Activated T-cell treated with anti-CD3 and anti-CD28 coated beads, Interleukin-2, amount 50 U/mL, for 4 hours (primary cell): Measurements from ENCODE around the gene FBLN5. TPM values are rescaled to one million over a fixed set of nuclear protein-coding genes. Genes with fewer than 3 reads are reported as not detected.

Experiments used
- ATAC-seq, 2 donors: fragments of 200-7000 bp; cut with Tn5 transposase; one replicate each; pipeline ENCODE4 v1.10.0; 2021
- DNase-seq: peaks from one replicate; pipeline ENCODE4 v3.0.0-alpha.2; 2020
- H3K27me3 Mint-ChIP-seq: one replicate; pipeline ENCODE4 v1.8.0; 2021; ENCODE audit warnings: low read depth, mixed read lengths
- H3K36me3 Mint-ChIP-seq: one replicate; pipeline ENCODE4 v1.8.0; 2022; ENCODE audit warnings: mixed read lengths; ENCODE audit not compliant: insufficient read depth
- H3K4me1 Mint-ChIP-seq: one replicate; pipeline ENCODE4 v1.8.0; 2021; ENCODE audit warnings: low read depth, mixed read lengths
- H3K4me3 Mint-ChIP-seq: one replicate; pipeline ENCODE4 v1.8.0; 2021; ENCODE audit warnings: mild to moderate bottlenecking, moderate library complexity, mixed read lengths
- H3K9me3 Mint-ChIP-seq: one replicate; pipeline ENCODE4 v1.8.0; 2021; ENCODE audit warnings: mixed read lengths
- total RNA-seq, 3 donors: library from RNA; stranded (reverse); gene quantifications; one replicate each; pipeline ENCODE4 v1.2.1, GENCODE V29; 2021

FBLN5 gene
- total RNA-seq, 3 donors from 2014 or later = 0.37 to 0.83 (median 0.60) TPM

DNA sequence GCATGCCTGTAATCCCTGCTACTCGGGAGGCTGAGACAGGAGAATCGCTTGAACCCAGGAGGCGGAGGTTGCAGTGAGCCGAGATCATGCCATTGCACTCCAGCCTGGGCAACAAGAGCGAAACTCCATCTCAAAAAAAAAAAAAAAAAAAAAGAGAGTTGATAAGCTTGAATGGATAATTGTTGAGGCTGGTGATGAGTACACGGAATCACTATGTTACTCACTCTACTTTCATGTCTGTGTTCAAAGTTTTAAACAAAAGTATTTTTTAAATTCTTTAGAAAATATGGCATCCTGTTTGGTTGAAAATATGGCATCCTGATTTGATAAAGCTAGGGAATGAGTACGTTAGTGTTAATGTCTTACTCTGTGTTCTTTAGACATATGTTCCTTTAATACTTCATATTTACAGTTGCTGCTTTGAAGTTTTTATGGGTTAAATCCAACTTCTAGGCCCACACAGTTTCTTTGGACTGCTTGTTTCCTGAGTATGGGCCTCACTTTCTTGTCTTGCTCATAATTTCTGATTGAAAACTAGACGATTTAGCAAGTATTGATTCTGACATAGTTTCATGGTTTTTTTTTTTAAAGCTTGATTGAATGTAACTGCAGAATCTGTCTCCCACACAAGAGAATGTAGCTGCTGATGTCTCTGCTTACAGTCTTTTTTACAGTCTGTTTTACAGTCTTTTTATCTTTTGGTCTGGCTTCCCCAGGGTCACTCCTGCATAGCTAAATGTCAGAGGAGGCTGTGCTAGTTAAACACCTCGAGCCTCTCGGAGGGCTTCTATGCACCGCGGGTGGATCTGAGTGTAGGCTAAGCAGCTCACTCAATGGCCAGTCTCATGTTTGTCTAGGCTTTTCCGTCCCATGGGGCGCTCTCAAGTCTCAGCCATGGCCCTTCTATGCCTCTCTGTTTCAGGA is 14.1 kb upstream of the FBLN5 start:
- no peak overlapping the region for H3K4me3 Mint-ChIP-seq
- DNase-seq (no peak), ATAC-seq (peak; percentile 77 to 84)
- H3K27me3 Mint-ChIP-seq = peaks cover 3% of the 10 kb centered on the region
- H3K36me3 Mint-ChIP-seq = no peaks in the 10 kb centered on the region
- H3K4me1 Mint-ChIP-seq = peaks cover 10% of the 10 kb centered on the region
- no peaks in the 10 kb centered on the region for H3K9me3 Mint-ChIP-seq

DNA sequence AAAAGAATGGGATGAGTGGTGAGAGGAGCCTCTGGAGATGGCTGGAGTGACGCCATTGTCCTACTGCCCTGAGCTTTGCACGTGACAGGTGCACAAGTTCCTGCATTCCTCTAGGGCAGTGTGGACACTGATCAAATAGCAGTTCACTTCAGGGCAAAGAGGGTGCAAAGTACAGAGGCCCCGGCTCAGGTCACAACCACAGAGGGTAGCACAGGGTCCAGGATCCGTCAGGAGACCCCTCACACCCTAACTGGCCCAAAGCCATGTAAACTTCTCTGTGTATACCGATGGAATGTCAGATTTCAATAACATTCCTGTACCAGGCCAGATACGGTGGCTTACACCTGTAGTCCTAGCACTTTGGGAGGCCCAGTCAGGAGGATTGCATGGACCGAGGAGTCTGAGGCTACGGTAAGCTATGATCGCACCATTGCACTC is 10.4 kb upstream of the FBLN5 start:
- DNase-seq (no peak), ATAC-seq (no peak)
- Mint-ChIP-seq H3K4me1 (peaks cover 8% of the 10 kb centered on the region), H3K36me3 (no peaks in the 10 kb centered on the region), H3K9me3 (no peaks in the 10 kb centered on the region), H3K4me3 (no peak overlapping the region), H3K27me3 (peaks cover 3% of the 10 kb centered on the region)

DNA sequence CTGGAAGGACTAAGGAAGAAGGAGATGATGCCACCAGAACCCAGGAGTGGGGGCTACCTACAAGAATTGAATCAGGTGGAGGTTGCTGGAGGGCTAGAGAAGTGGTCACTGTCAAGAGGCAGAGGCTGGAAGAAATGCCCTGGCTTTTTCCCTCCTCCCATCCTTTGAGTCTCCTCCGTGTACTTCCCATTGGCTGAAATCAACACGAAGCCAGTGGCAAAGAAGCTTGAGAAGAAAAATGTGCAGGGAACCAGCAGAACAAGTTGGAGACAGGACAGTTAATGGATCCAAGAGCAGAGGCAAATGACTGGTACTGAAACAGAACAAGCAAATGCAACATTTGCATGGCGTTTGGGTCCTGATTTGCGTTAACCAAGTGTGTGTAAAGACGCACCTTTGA is 9.1 kb upstream of the FBLN5 start:
- H3K27me3 Mint-ChIP-seq = peaks cover 3% of the 10 kb centered on the region
- ATAC-seq (no peak), DNase-seq (no peak)
- no peaks in the 10 kb centered on the region for H3K4me1 Mint-ChIP-seq
- H3K4me3 Mint-ChIP-seq = no peak overlapping the region
- H3K36me3 Mint-ChIP-seq = no peaks in the 10 kb centered on the region
- H3K9me3 Mint-ChIP-seq = no peaks in the 10 kb centered on the region

DNA sequence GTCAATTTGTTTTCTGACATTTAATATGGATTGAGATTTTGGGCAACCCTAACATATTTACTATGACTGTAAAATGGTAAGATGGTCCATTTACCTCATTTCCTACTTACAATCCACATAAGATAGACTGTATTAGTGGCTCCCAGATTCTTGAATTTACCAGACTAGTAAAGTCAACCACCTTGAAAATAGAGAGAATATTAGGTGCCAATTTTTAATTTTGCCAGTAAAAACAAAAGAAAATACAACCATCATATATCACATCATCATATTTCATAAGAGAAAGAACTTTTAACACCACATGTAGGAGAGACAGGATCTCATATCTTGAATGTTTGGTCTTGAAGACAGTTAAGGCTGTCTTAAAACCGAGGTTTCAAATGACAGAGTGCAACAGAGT is 7.7 kb upstream of the FBLN5 start:
- Mint-ChIP-seq H3K36me3 (no peaks in the 10 kb centered on the region), H3K4me3 (no peak overlapping the region), H3K27me3 (peaks cover 6% of the 10 kb centered on the region)

DNA sequence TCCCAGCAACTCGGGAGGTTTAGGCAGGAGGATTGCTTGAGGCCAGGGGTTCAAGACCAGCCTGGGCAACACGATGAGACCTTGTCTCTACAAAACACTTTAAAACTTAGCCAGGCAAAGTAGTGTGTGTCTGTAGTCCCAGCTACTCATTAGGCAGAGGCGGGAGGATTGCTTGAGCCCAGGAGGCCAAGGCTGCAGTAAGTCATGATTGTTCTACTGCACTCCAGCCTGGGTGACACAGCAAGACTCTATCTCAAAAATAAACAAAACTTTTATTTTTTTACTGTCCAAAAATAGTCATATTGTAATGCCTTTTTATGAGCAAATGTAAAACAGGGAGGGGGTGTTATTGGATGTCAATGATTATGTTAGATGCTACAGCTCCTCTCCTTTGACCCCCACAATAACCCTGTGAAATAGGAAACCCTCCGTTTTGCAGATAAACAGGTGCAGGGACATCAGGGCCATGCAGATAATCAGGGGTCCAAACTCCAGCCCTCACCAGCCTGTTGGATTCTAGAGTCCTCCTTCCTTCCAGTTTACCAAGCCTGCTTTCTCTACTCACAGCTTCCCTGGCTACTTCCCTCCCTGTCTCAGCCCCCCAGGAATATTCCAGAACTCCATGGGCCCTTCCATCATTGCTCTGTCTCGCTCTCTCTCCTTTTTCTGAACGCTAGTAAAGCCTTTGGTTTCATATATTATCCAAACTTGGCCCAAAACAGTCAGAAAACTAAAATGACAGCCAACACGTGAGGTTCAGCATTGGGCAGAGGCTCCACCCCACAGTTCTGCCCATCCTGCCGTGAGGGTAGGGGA is 5.9 kb upstream of the FBLN5 start:
- no peaks in the 10 kb centered on the region for H3K36me3 Mint-ChIP-seq
- no peak for DNase-seq
- no peak for ATAC-seq
- peaks cover 2% of the 10 kb centered on the region for H3K27me3 Mint-ChIP-seq
- H3K4me1 Mint-ChIP-seq = no peaks in the 10 kb centered on the region
- H3K4me3 Mint-ChIP-seq = no peak overlapping the region
- H3K9me3 Mint-ChIP-seq = no peaks in the 10 kb centered on the region

More for the DNA sequence above, 7.7 kb upstream of the FBLN5 start:
- ATAC-seq (no peak), DNase-seq (no peak)
- H3K4me1 Mint-ChIP-seq = no peaks in the 10 kb centered on the region
- no peaks in the 10 kb centered on the region for H3K9me3 Mint-ChIP-seq

DNA sequence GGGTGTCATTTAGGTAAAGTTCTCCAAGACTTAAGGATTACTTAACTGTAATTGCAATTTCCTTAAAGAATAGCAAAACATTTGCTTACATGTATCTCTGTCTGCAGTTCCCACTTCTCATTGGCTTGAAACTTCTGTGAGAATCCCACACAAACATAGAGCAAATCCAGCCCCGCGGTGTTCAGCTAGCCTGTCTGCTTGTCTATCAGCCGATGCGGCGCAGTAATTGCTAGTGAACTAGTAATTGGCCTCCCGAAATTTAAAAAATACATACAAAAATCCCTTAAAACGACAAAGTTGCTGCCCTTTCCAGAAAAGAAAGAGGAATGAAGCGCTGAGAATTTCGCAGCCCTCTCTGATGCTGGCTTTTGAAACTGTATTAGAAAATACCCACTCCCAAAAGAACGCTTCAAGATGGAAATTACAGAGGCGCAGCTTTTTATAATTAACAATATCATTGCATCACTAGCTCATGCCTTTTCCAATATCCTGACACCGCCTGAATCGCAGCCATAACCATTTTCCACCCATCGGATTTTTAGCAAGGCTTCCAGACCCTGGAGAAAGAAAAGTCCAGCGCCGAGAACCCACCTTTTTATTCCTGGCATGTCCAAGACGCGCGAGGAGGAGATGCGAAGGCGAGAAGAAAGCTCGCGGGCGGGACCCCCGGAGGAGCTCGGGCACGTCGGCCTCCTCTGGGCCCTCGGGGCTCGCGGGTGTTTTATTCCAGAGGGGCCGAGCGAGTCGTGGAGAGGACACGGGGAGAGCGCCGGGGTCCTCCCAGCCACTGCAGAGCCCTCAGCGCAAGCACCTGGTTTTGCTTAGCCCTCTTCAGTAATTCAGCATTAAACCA is 646 bp downstream of the FBLN5 start:
- ATAC-seq (peak; percentile 47 to 49), DNase-seq (no peak)
- no peaks in the 10 kb centered on the region for H3K36me3 Mint-ChIP-seq
- peaks cover 9% of the 10 kb centered on the region for H3K4me1 Mint-ChIP-seq
- H3K27me3 Mint-ChIP-seq = peaks cover 40% of the 10 kb centered on the region
- H3K9me3 Mint-ChIP-seq = no peaks in the 10 kb centered on the region
- peak overlapping the region; percentile 84 for H3K4me3 Mint-ChIP-seq

DNA sequence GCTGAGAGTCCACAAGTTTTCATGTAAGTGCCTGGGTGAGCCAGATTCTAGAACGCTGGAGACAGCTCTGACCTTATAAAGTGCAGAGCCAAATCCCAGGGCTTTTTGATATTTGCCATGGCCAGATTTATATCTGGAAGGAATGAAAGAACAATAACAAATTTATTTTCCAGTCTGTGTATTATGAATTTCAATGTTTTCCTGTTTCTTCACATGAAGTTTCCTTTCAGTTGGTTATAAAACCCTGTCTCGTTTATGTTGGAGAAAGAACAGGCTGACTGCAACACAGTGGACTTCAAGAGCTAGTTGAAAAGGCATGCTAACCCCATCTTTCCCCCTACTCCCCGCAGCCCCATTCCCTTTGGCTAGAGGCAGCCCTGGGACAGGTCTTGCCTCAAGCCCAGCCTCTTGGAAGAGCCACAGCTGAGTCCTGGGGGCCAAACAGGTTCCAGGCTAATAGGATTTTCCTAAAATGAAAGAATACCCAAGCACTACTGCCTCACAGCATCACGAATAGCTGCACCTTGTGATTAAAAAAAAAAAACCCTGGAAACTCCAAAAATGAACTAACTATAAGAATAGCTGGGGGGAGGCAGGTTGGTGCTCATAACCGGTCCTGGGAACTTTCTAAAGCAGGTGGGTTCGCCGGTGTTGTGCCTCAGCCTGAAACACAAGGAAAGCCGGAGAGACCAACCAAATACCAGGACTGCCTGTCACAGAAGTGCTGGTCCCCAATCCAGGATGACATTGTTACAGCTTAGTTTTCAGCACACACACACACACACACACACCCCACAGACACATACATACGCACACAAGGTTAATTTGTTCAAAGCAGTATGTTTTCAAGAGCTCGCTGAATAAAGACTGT is 1.5 kb downstream of the FBLN5 start:
- Mint-ChIP-seq H3K9me3 (no peaks in the 10 kb centered on the region), H3K27me3 (peaks cover 40% of the 10 kb centered on the region), H3K4me3 (no peak overlapping the region), H3K4me1 (peaks cover 9% of the 10 kb centered on the region), H3K36me3 (no peaks in the 10 kb centered on the region)
- ATAC-seq (no peak), DNase-seq (no peak)

DNA sequence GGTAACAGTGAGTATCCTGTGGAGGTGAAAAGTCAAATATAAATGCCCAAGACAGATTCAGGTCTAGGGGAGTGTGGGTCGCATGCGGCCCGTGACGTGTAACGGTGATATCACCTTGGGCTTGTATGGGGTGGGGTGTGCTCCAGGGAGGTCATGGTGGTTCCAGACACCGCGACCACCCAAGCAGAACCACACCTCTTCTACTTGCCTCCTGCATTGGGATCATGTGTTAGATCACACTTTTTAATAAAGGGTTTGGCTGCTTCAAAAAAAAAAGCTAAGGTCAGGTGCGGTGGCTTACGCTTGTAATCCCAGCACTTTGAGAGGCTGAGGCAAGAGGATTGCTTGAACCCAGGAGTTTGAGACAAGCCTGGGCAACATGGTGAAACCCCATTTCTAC is 4.5 kb downstream of the FBLN5 start:
- H3K36me3 Mint-ChIP-seq = no peaks in the 10 kb centered on the region
- no peaks in the 10 kb centered on the region for H3K9me3 Mint-ChIP-seq
- peaks cover 33% of the 10 kb centered on the region for H3K27me3 Mint-ChIP-seq
- peaks cover 9% of the 10 kb centered on the region for H3K4me1 Mint-ChIP-seq
- ATAC-seq (no peak), DNase-seq (no peak)
- H3K4me3 Mint-ChIP-seq = no peak overlapping the region

DNA sequence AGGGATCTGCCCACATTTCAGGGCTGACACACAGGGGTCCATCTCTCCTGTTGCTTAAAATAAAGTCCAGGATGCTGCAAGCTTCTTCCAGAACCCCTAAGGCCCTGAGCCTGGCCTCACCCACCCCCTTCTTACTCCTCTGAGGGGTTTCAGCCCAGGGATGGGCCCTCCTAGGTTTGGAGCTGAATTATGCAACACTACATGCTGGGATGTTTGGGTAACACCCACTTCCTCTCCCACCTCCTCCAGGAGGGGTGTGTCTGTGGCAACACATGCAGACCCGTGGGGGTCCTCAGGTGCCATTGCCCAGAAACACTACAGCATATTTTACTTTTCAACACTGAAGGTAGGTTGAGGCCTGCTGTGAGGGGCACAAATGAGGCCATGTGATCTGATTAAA is 5.4 kb downstream of the FBLN5 start:
- ATAC-seq = no peak
- Mint-ChIP-seq H3K27me3 (peaks cover 33% of the 10 kb centered on the region), H3K9me3 (no peaks in the 10 kb centered on the region), H3K4me3 (no peak overlapping the region), H3K36me3 (no peaks in the 10 kb centered on the region), H3K4me1 (peaks cover 9% of the 10 kb centered on the region)
- no peak for DNase-seq

DNA sequence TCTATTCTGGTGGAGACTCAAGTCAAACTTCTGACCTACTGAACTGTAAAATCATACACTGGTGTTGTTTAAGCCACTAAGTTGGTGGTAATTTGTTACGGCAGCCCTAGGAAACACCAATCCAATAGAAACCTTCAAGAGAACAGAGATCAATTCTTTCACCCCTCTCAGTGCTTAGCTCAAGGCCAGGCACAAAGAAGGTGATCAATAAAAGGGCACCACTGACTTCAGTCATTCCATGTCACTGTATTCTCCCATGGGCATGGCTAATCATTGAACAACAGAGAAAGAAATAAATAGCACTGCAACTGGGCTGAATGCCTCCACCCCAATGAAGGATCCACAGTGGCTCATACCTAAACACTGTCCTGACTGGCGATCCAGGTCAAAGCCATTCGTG is 7.3 kb downstream of the FBLN5 start:
- Mint-ChIP-seq H3K9me3 (no peaks in the 10 kb centered on the region), H3K4me1 (peaks cover 3% of the 10 kb centered on the region), H3K36me3 (no peaks in the 10 kb centered on the region), H3K27me3 (peaks cover 21% of the 10 kb centered on the region), H3K4me3 (no peak overlapping the region)
- no peak for DNase-seq
- no peak for ATAC-seq

DNA sequence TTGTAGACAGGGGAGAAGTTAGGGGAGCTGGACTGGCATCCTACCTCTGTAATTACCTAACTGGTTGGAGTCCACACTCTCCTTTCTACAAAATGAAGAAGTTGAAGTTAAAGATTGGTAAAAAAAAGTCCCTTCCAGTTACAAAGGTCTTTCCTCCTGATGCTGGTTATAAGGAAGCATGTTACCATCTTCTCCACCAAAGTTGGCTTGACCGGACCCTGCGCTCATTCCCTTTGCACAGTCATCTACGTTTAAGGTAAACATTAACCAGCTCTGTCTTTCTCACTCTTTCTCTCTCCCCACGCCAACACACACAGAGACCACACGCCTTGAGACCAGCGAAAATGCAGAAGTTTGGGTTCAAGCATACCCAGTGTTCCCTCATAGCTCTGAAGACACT is 11.9 kb downstream of the FBLN5 start:
- Mint-ChIP-seq H3K9me3 (no peaks in the 10 kb centered on the region), H3K36me3 (no peaks in the 10 kb centered on the region), H3K4me1 (no peaks in the 10 kb centered on the region), H3K27me3 (no peaks in the 10 kb centered on the region), H3K4me3 (no peak overlapping the region)
- DNase-seq (no peak), ATAC-seq (no peak)

DNA sequence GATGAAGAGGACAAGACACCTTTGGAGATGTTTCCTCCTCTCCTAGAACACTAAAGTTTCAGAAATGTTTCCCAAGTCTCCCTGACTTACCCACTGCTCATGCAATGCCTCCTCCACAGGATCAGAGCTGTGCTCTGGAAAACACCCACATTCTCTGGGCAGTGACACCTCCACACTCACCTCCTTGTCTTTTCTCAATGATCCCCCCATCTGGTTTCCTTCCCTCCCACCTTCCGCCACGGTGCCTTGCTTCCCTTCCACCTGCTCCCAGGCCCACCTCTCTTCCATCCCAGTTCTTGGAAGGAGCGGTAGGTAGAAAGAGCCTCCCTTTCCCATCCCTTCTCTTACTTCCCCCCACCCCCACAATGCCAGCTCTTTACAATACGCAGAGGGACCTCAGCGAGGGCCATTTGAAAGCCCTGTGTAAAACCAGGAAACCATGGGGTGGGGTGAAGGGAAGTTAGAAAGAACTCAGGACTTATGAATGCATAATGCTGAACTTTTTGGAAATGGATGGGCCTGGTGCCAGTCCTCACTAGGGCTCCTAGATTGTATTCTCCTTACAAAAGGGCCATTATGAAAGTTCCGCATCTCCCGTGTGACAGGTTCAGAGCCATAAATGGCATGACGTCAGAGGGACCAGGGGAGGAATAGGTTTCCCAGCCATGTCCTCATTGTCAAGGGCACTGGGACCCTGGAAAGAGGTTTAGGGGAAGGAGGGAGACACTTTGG is 12.8 kb downstream of the FBLN5 start:
- Mint-ChIP-seq H3K4me3 (no peak overlapping the region), H3K4me1 (no peaks in the 10 kb centered on the region), H3K36me3 (no peaks in the 10 kb centered on the region), H3K27me3 (no peaks in the 10 kb centered on the region), H3K9me3 (no peaks in the 10 kb centered on the region)
- ATAC-seq (no peak), DNase-seq (no peak)
